ENCODE data around the gene EXOC4.

GRCh38 chr7:133601617-133602016, 348.7 kb downstream of the EXOC4 start:
- TF ChIP-seq, protein P1, sequence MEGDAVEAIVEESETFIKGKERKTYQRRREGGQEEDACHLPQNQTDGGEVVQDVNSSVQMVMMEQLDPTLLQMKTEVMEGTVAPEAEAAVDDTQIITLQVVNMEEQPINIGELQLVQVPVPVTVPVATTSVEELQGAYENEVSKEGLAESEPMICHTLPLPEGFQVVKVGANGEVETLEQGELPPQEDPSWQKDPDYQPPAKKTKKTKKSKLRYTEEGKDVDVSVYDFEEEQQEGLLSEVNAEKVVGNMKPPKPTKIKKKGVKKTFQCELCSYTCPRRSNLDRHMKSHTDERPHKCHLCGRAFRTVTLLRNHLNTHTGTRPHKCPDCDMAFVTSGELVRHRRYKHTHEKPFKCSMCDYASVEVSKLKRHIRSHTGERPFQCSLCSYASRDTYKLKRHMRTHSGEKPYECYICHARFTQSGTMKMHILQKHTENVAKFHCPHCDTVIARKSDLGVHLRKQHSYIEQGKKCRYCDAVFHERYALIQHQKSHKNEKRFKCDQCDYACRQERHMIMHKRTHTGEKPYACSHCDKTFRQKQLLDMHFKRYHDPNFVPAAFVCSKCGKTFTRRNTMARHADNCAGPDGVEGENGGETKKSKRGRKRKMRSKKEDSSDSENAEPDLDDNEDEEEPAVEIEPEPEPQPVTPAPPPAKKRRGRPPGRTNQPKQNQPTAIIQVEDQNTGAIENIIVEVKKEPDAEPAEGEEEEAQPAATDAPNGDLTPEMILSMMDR (conservative IDR thresholded peaks at IDR 0.05; ENCODE audit: low read length): no peak
- TF ChIP-seq EZH2phosphoT487 (IDR thresholded peaks at IDR 0.05; ENCODE audit: borderline replicate concordance): no peak
